Tibial artery (tissue), 4 donors: ENCODE data around the gene CDCA7.
"Not testable (repeated sequence)": the region's sequence is repeated elsewhere in the genome, so short reads cannot be mapped to it uniquely, and the experiment has no call there.

Experiments used
- DNase-seq, 2 donors: peaks; one replicate each; pipeline ENCODE4 v3.0.0-alpha.2; 2019
- H3K27ac ChIP-seq, 2 donors: fragments of 200-600 bp; sonication (generic) in 1 of 2; 1 replicate in 1 of 2; 2 replicates in 1 of 2; pipeline ENCODE4 v1.5.1; 2018 to 2019; ENCODE audit warnings: mild to moderate bottlenecking in 1 of 2
- H3K27me3 ChIP-seq, 2 donors: fragments of 200-600 bp; sonication (generic) in 1 of 2; one replicate each; pipeline versions ENCODE4 v1.5.1 to v1.6.0; 2016 to 2019
- H3K36me3 ChIP-seq, 3 donors: fragments of 200-600 bp; sonication (generic) in 2 of 3; one replicate each; pipeline ENCODE4 v1.5.1; 2016 to 2019; ENCODE audit warnings: mild to moderate bottlenecking in 2 of 3
- H3K4me1 ChIP-seq, 4 donors: fragments of 200-600 bp; sonication (generic) in 2 of 4; 1 replicate in 3 of 4; 2 replicates in 1 of 4; pipeline ENCODE4 v1.5.1; 2016 to 2019
- H3K4me3 ChIP-seq, 2 donors: fragments of 200-600 bp; sonication (generic) in 1 of 2; 1 replicate in 1 of 2; 2 replicates in 1 of 2; pipeline ENCODE4 v1.5.1; 2018 to 2019; ENCODE audit warnings: mild to moderate bottlenecking in 2 of 2
- H3K9me3 ChIP-seq, 3 donors: fragments of 200-600 bp; sonication (generic) in 1 of 3; one replicate each; pipeline ENCODE4 v1.5.1; 2016 to 2019
- intact Hi-C: fragments of 100-400 bp; cut with DNase I; formaldehyde crosslinking; loops from one replicate; pipeline ENCODE4 v1.15.0; 2023; ENCODE audit warnings: low total_unique reads
- TF ChIP-seq, protein P1 (sequence below), 2 experiments: fragments of 200-600 bp in 1 of 2; fragments of 450-650 bp in 1 of 2; IDR thresholded peaks; one replicate each; pipeline ENCODE4 v1.5.1; 2017 to 2019; ENCODE audit warnings: antibody characterized with exemption in 2 of 2, mild to moderate bottlenecking in 1 of 2, moderate library complexity in 1 of 2

Gene CDCA7

DNA sequence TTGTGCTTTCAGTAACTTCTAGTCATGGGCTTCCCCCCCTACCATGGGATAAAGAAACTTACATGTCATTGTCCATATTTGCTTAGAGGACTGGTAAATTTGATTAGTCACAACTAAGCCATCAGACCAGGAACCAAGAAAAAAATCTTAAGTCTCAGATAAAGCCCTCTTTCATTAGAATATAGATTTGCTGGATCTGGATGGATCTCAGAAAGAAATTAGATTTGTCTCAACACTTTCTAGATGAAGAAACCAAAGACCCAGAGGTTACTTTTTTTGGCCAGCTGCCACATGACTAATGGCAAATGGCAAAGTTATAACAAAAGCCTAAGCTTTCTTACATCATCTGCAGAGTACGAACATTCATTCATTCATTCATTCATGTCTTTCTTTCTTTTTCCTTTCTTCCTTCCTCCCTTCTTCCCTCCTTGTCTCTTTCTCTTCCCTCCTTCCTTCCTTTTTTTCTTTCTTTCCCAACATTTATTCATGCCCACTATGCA lies 60.2 kb downstream of the CDCA7 start:
- no peak overlapping the region for H3K4me3 ChIP-seq
- H3K4me1 ChIP-seq: no peaks in the 10 kb centered on the region
- no peak for DNase-seq
- H3K9me3 ChIP-seq: no peaks in the 10 kb centered on the region
- H3K36me3 ChIP-seq: no peaks in the 10 kb centered on the region
- no peak overlapping the region for H3K27ac ChIP-seq
- TF ChIP-seq, protein P1, sequence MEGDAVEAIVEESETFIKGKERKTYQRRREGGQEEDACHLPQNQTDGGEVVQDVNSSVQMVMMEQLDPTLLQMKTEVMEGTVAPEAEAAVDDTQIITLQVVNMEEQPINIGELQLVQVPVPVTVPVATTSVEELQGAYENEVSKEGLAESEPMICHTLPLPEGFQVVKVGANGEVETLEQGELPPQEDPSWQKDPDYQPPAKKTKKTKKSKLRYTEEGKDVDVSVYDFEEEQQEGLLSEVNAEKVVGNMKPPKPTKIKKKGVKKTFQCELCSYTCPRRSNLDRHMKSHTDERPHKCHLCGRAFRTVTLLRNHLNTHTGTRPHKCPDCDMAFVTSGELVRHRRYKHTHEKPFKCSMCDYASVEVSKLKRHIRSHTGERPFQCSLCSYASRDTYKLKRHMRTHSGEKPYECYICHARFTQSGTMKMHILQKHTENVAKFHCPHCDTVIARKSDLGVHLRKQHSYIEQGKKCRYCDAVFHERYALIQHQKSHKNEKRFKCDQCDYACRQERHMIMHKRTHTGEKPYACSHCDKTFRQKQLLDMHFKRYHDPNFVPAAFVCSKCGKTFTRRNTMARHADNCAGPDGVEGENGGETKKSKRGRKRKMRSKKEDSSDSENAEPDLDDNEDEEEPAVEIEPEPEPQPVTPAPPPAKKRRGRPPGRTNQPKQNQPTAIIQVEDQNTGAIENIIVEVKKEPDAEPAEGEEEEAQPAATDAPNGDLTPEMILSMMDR (IDR thresholded peaks at IDR 0.05): no peak
- intact Hi-C loops: no loop called here
- H3K27me3 ChIP-seq: peaks cover 0 to 7% of the 10 kb centered on the region in 2 donors

DNA sequence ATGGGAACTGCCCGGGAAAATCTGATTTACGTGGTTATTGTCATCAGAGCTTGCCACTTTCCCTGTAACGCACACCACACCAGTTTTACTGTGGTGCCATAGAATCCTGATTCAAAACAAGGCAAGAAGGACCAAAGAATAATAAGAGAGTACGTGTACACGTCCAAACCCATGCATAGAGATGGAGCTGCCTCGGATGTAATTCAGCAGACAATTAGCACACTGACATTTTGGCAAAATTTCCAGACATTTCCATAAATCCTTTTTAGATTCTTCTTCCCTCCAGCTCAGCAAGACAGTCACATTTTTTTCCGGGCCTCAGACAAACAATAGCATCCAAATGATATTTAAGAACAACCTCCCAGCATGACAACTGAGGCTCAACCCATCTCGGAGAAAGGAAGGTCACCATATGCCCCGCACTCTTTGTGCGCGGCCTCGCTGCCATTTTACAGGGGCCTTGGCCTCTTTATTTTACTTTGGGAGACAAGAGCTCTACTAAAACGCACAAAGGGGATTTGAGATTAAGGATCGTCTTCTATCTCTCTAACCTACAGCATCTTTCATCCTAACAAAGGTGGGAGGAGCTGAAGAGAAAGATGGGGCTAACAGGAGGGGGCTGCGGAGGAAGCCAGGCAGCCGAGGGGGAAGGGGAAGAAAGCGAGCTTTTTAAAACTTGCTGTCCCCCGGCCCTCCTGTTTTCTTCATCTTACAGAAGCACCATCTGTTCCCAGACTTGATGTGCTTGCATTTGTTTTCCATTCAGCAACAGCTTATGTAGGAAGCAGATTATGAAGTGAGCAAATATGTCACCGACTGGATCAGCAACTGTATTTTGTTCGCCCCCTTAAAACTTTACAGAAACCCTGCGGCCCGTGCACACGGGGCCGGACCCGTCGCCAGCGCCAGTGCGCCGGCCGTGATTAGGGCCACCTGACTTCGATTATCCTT lies 61.0 kb downstream of the CDCA7 start:
- H3K27me3 ChIP-seq: peaks cover 0 to 7% of the 10 kb centered on the region in 2 donors

DNA sequence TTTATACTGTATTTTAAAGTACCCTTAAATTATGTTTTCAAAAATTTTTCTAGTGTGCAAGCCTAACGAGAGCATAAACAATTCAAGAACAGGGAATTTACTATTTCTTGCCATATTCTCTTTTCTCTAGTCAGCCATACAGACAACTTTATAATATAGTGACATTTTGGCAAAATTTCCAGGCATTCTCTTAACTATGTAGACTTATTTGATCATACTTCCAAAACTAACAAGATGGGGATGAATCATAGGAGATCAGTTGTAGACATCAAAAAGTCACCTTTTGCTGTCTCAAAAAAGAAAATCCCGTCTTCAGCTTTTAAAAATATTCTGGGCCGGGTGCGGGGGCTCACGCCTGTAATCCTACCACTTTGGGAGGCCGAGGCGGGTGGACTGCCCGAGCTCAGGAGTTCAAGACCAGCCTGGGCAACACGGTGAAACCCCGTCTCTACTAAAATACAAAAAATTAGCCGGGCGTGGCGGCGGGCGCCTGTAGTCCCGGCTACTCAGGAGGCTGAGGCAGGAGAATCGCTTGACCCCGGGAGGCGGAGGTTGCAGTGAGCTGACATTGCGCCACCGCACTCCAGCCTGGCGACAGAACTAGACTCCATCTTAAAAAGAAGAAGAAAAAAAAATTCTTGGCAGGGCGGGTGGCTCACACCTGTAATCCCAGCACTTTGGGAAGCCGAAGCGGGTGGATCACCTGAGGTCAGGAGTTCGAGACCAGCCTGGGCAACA lies 61.9 kb downstream of the CDCA7 start:
- H3K27me3 ChIP-seq, H3K36me3 ChIP-seq, H3K27ac ChIP-seq, H3K9me3 ChIP-seq, H3K4me1 ChIP-seq, intact Hi-C loops, DNase-seq, H3K4me3 ChIP-seq: not testable (repeated sequence)

More for the DNA sequence above, 61.0 kb downstream of the CDCA7 start:
- intact Hi-C loops: no loop called here
- H3K4me1 ChIP-seq: no peaks in the 10 kb centered on the region
- no peak overlapping the region for H3K27ac ChIP-seq
- no peaks in the 10 kb centered on the region for H3K9me3 ChIP-seq
- DNase-seq: no peak
- H3K4me3 ChIP-seq: no peak overlapping the region
- TF ChIP-seq, protein P1 (IDR thresholded peaks at IDR 0.05): no peak
- no peaks in the 10 kb centered on the region for H3K36me3 ChIP-seq

DNA sequence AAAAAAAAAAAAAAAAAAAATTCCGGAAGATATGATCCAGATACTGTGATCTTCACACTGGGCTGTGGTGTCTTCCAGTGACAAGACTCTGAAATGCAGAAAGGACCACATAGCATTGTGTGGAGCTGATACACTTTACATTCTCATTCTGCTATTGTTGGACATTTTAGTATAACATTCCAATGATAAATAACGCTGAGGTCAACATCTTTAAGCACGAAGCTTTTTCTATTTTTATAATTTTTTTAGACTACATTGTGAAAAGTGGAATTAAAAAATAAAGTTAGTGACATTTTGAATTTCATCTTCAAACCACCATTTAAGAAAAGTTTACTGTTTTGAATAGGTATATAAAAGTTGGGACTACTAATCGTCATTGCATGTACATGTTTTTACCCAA lies 62.7 kb downstream of the CDCA7 start:
- H3K27ac ChIP-seq: no peak overlapping the region
- H3K4me1 ChIP-seq: no peaks in the 10 kb centered on the region
- peaks cover 0 to 9% of the 10 kb centered on the region in 2 donors for H3K27me3 ChIP-seq
- no peak for DNase-seq
- H3K36me3 ChIP-seq: no peaks in the 10 kb centered on the region
- no peak overlapping the region for H3K4me3 ChIP-seq
- no peaks in the 10 kb centered on the region for H3K9me3 ChIP-seq
- TF ChIP-seq, protein P1 (IDR thresholded peaks at IDR 0.05): no peak
- intact Hi-C loops: no loop called here

DNA sequence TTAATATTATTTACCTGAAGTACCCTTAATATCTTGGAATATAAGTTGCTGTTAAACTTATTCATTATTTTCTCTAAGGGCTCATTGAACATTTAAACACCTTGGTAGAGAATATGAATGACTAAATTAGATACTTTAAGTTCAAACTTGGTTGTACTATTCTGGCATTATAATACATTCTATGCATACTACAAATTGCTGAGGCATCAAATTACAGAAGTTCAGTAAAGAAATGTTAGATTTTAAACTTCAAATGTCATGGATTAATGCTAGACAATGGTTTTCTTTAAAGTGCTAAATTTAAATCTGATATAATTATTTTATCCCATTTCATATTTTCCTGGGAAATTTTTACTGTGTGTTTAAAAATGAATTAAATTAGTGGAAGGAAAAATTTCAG lies 63.1 kb downstream of the CDCA7 start:
- intact Hi-C loops: no loop called here
- no peak overlapping the region for H3K27ac ChIP-seq
- no peak overlapping the region for H3K4me3 ChIP-seq
- TF ChIP-seq, protein P1 (IDR thresholded peaks at IDR 0.05): no peak
- no peaks in the 10 kb centered on the region for H3K4me1 ChIP-seq
- H3K9me3 ChIP-seq: no peaks in the 10 kb centered on the region
- no peak for DNase-seq
- H3K27me3 ChIP-seq: peaks cover 0 to 9% of the 10 kb centered on the region in 2 donors
- H3K36me3 ChIP-seq: no peaks in the 10 kb centered on the region
